G401.6 (cell line): ENCODE measurements around the gene NUDT22.

Experiments used
- FAIRE-seq: peaks from 2 replicates; lab custom pipeline; 2012; peaks lifted over from hg19 to GRCh38; lab: Jason Lieb, UNC

NUDT22 gene

GRCh38 chr11:64255135-64256128, 29.4 kb downstream of the NUDT22 start:
- FAIRE-seq: no peak

DNA sequence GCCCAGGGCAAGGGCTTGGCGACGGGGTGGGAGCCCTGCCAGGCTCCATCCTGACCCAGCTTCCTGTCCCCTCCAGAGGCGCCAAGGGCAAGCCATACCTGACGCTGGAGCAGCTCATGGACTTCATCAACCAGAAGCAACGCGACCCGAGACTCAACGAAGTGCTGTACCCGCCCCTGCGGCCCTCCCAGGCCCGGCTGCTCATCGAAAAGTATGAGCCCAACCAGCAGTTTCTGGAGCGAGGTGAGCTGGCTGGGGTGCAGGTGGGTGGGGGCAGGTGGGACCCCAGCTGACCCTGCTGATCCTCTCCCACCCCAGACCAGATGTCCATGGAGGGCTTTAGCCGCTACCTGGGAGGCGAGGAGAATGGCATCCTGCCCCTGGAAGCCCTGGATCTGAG, 30.2 kb downstream of the NUDT22 start:
- FAIRE-seq: no peak

DNA sequence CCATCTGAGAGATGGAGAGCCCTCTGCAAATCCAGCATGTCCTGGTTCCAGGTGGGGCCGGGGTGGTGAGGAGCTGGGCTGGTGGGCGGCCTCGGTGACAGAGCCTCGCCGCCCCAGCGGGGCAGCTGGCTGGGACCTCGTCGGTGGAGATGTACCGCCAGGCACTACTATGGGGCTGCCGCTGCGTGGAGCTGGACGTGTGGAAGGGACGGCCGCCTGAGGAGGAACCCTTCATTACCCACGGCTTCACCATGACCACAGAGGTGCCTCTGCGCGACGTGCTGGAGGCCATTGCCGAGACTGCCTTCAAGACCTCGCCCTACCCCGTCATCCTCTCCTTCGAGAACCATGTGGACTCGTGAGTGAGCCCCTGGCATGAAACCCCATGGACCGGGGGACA, 32.3 kb downstream of the NUDT22 start:
- no peak for FAIRE-seq

DNA sequence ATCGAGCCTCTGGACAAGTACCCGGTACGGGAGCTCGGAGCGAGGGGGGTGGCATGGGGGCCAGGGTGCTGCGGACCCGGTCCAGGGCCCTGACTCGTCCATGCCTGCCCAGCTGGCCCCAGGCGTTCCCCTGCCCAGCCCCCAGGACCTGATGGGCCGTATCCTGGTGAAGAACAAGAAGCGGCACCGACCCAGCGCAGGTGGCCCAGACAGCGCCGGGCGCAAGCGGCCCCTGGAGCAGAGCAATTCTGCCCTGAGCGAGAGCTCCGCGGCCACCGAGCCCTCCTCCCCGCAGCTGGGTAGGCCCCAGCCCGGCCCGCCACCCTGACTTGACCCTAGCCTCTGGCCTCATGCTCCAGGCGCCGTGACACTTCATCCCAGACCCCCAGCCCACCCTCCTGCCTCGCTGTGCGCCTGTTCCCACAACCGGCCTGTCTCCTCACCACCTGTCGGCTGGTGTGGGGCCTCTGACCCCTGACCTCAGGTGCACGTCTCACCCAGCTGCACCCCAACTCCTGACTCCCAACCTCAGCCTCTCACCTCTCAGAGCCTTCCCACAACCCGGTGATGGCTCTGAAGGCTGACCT, 33.0 kb downstream of the NUDT22 start:
- no peak for FAIRE-seq

DNA sequence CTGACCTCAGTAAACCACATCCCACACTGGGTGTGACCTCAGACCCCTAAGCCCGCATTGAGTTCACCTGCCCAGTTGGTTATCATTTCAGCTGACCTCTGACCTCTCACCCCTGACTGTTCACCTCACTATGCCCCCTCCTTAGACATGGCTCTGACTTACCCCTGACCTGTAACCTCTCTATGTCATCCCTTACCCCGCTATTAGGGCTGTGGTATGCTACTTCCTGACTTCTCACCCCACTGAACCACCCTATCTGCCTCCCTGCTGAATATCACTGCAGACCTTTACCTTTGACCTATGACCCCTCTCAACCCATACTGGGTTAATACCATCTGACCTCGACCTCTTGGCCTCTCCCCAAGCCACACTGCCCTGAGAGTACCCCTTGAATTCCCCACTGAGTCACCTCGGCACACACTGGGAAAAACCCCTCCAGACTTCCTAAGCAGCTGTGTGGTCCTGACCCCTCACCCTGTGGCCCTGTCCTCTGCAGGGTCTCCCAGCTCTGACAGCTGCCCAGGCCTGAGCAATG, 33.5 kb downstream of the NUDT22 start:
- FAIRE-seq: no peak

DNA sequence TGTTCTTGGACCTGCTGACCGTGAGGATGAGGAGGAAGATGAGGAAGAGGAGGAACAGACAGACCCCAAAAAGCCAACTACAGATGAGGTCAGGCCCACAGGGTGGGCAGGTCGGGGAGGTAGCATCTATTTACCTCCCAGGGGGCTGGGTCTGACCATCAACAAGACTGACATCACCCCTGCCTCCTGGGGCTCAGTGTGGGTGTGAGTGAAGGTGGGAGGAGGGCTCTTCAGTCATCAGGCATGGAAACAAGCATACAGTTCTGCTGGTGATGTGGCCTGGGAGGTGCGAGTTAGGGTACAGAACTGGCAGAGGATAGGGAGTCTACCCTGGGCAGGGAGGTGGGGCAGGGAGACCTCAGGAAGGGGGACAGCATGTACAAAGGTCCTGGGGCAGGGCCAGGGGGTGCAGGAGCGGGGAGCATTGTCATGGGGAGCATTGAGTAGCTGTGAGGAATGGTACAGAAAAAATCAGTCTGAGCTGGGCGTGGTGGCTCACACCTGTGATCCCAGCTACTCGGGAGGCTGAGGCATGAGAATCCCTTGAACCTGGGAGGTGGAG, 34.2 kb downstream of the NUDT22 start:
- no peak for FAIRE-seq

GRCh38 chr11:64261556-64262080, 35.5 kb downstream of the NUDT22 start:
- FAIRE-seq: no peak

DNA sequence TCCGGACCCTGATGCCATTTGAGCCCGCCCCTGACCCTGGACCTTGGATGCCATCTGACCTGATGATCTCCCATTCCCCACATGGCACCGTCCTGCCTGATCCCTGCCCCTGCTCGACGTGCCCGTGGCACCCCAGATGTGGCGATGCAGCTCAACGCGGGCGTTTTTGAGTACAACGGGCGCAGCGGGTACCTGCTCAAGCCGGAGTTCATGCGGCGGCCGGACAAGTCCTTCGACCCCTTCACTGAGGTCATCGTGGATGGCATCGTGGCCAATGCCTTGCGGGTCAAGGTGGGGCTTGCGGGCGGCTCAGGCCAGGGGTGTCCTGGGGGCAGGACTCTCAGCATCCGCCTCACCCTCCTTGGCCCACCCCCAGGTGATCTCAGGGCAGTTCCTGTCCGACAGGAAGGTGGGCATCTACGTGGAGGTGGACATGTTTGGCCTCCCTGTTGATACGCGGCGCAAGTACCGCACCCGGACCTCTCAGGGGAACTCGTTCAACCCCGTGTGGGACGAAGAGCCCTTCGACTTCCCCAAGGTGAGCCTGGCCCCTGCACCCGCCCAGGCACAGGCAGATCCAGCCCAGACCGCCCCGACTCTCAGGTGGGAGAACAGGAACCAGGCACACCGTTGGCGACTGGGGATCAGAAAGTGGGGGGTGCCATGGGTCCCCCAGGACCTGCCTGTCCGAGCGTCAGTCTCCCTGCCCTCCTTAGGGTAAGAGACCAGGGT, 36.4 kb downstream of the NUDT22 start:
- FAIRE-seq: no peak

GRCh38 chr11:64263021-64263946, 37.2 kb downstream of the NUDT22 start:
- FAIRE-seq: no peak

- FAIRE-seq: no peak
These were observed 37.9 kb downstream of the NUDT22 start for GRCh38 chr11:64263947-64264317.

DNA sequence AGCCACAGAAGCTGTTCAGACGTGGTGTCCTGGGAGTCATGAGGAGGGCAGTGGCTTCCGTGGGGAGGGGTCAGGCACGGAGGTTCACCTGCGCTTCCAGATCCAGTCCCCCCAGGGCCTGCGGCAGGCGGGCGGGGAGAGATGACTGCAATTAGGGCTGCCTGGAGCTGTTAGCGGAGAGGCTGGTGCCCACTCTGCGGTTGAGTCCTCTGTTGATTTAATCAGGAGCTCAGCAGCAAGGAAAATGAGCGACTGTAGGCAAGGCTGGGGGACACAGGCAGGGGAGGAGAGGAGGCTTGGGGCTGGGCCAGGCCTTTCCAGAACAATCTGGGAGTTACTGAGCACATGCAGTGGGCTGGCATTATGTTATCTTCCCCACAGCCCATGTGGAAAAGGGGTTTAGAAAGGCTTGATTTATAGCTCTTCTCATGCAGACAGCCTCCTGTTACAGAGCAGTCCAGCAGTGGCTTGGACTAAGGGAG, 38.3 kb downstream of the NUDT22 start:
- FAIRE-seq: no peak

DNA sequence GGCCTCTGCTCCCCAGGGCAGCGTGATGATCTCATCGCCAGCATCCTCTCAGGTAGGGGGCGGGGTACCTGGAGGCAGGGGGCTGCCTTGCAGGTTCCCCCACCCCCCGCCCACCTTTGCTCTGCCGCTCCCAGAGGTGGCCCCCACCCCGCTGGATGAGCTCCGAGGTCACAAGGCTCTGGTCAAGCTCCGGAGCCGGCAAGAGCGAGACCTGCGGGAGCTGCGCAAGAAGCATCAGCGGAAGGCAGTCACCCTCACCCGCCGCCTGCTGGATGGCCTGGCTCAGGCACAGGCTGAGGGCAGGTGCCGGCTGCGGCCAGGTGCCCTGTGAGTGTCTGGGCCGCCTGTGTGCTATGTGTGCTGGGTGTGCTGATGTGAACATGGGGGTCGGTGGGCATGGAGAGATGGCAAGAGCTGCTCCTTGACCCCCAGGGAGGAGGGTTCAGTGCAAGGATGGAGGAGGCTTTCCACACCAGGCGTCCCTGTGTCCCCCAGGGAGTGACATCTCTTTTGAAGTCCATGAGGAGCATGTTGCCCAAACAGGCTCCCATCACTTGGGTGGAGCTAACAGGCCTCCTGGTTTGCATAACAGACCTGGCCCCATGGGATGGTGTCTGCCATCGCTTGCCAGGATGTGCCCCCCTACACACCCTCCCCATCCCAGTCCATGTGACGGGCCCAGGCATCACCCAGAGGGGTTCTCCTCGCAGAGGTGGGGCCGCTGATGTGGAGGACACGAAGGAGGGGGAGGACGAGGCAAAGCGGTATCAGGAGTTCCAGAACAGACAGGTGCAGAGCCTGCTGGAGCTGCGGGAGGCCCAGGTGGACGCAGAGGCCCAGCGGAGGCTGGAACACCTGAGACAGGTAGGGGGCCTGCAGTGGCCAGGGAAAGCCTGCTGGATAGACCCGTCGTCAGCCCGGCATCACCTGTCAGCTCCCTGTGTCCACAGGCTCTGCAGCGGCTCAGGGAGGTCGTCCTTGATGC, 39.4 kb downstream of the NUDT22 start:
- FAIRE-seq: no peak

DNA sequence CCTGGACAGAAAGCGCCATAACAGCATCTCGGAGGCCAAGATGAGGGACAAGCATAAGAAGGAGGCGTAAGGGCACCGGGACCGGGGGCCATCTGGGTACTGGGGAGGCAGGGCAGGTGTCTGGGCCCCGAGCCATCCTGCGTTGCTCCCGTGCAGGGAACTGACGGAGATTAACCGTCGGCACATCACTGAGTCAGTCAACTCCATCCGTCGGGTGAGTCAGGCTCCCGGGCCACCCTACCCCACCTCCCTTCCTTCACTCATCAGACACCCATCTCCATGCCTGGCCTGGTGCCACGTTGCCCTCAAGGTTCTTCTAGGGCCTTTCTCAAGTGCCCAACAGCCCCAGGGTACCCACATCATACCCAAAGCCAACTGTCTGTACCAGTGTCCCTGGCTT, 40.3 kb downstream of the NUDT22 start:
- FAIRE-seq: no peak

- no peak for FAIRE-seq
These were observed 41.3 kb downstream of the NUDT22 start for GRCh38 chr11:64267207-64267945.

GRCh38 chr11:64268025-64268892, 42.2 kb downstream of the NUDT22 start:
- no peak for FAIRE-seq

DNA sequence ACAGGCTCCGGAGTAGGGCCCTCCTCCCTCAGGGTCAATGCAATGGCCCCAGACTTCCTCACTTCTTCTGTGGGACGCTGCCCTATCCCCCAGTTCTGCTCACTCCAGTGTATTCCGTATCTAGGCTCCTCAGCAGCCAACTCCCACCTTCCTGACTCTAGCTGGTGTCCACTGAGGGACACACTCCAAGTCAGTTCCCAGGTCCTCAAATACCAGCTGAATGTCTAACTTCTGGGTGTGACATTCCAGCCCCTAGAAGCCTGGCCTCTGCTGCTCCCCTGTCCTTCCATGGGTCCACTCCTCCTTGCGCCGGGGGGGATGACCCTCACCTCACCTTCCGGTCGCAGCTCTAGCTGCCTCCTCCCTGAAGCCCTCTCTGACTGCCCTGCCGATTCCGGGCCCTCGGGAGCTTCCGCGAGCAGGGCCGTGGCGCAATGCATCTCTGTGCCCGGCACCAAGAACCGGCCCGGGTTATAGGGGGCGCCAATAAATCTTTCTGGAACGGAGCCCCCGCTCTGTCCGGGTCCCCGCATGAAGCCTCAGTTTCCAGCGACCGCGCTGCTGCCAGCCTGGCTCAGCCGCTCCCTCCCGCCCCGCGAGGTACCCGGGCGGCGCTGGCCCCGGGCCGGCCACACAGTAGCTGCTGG, 42.9 kb downstream of the NUDT22 start:
- no peak for FAIRE-seq

GRCh38 chr11:64269540-64270220, 43.6 kb downstream of the NUDT22 start:
- peak; percentile 98 for FAIRE-seq
